A549 (cell line): ENCODE results near the gene ICOSLG. TPM values are rescaled to one million over a fixed set of nuclear protein-coding genes. Genes with fewer than 3 reads are reported as not detected.
"Not testable (repeated sequence)": the region's sequence is repeated elsewhere in the genome, so short reads cannot be mapped to it uniquely, and the experiment has no call there.

Experiments used
- ATAC-seq, 2 experiments: fragments of 200-7000 bp in 1 of 2; fragments of >200 bp in 1 of 2; cut with Nextera tagmentation in 1 of 2; cut with Tn5 transposase in 1 of 2; 3 replicates each; pipeline versions ENCODE4 v1.8.0 to v1.9.1; 2018 to 2020; ENCODE audit warnings: mild to moderate bottlenecking in 1 of 2, moderate library complexity in 1 of 2
- CTCF ChIA-PET: fragments of 300-600 bp; sonication (Branson Sonifier 250); formaldehyde crosslinking; extraction: SDS; loops from one replicate; lab custom pipeline; 2021; ENCODE audit warnings: antibody characterized with exemption, inconsistent platforms; lab: Yijun Ruan, JAX
- POLR2A ChIA-PET: fragments of 350-600 bp; formaldehyde crosslinking; extraction: SDS; loops from one replicate; lab custom pipeline; 2021; ENCODE audit warnings: antibody characterized with exemption, inconsistent platforms; lab: Yijun Ruan, JAX
- DNase-seq, 2 experiments: peaks; one replicate each; pipeline versions ENCODE4 v3.0.0 to v3.0.0-alpha.2; 2011 to 2016; ENCODE audit warnings: low read depth in 1 of 2, low spot score in 1 of 2
- FAIRE-seq: peaks from 2 replicates; lab custom pipeline; 2011; peaks lifted over from hg19 to GRCh38; lab: Jason Lieb, UNC
- H3K27ac ChIP-seq, 2 experiments: fragments of >200 bp; sonication (Bioruptor Twin); formaldehyde crosslinking; 3 replicates each; pipeline ENCODE4 v1.5.1; 2016 to 2017
- H3K4me1 ChIP-seq: fragments of >200 bp; sonication (Bioruptor Twin); formaldehyde crosslinking; 3 replicates; pipeline ENCODE4 v1.6.1; 2016
- H3K4me2 ChIP-seq: fragments of >200 bp; sonication (Bioruptor Twin); formaldehyde crosslinking; 3 replicates; pipeline ENCODE4 v1.6.1; 2016
- H3K4me3 ChIP-seq: fragments of >200 bp; sonication (Bioruptor Twin); formaldehyde crosslinking; 3 replicates; pipeline ENCODE4 v1.5.1; 2016
- H3K9me3 ChIP-seq: fragments of >200 bp; sonication (Bioruptor Twin); formaldehyde crosslinking; 3 replicates; pipeline ENCODE4 v1.6.1; 2016
- CBX8 ChIP-seq: fragments of 200-600 bp; sonication (generic); IDR thresholded peaks from 2 replicates; pipeline ENCODE4 v1.6.1; 2016
- EHMT2 ChIP-seq: fragments of 200-600 bp; sonication (generic); IDR thresholded peaks from 2 replicates; pipeline ENCODE4 v1.6.1; 2016; ENCODE audit warnings: antibody characterized with exemption, low read depth, mild to moderate bottlenecking, moderate library complexity
- FOSB ChIP-seq: fragments of 250-450 bp; sonication (Bioruptor Pico); IDR thresholded peaks from 2 replicates; pipeline ENCODE4 v1.5.0; 2020; ENCODE audit warnings: mild to moderate bottlenecking, moderate library complexity
- GATA3 ChIP-seq: IDR thresholded peaks from 2 replicates; pipeline ENCODE4 v1.6.1; 2012; ENCODE audit warnings: borderline replicate concordance
- HOXA7 ChIP-seq: fragments of 250-450 bp; sonication (Bioruptor Pico); IDR thresholded peaks from 2 replicates; pipeline ENCODE4 v1.5.0; 2020; ENCODE audit warnings: mild to moderate bottlenecking, moderate library complexity
- HOXB5 ChIP-seq: fragments of 250-450 bp; sonication (Bioruptor Pico); IDR thresholded peaks from 2 replicates; pipeline ENCODE4 v1.5.0; 2020; ENCODE audit warnings: mild to moderate bottlenecking, moderate library complexity
- KDM5A ChIP-seq: fragments of 200-600 bp; sonication (generic); IDR thresholded peaks from 2 replicates; pipeline ENCODE4 v1.6.1; 2016; ENCODE audit warnings: antibody characterized with exemption, mild to moderate bottlenecking
- MYC ChIP-seq: IDR thresholded peaks from 2 replicates; pipeline ENCODE4 v1.6.1; 2012; ENCODE audit warnings: mild to moderate bottlenecking, inconsistent platforms, low read length, improper control_type of control experiment, borderline replicate concordance
- RAD21 ChIP-seq, 2 experiments: fragments of >200 bp in 1 of 2; sonication (Bioruptor Twin) in 1 of 2; formaldehyde crosslinking in 1 of 2; IDR thresholded peaks in 1 of 2; conservative IDR thresholded peaks in 1 of 2; 2 replicates in 1 of 2; 3 replicates in 1 of 2; pipeline ENCODE4 v1.6.1; 2012 to 2018; ENCODE audit warnings: inconsistent platforms in 1 of 2
- RCOR1 ChIP-seq: fragments of 150-350 bp; IDR thresholded peaks from 2 replicates; pipeline ENCODE4 v1.6.1; 2014; ENCODE audit warnings: antibody characterized with exemption, low read length, low read depth
- SMC3 ChIP-seq: fragments of >200 bp; sonication (Bioruptor Twin); formaldehyde crosslinking; IDR thresholded peaks from 3 replicates; pipeline ENCODE4 v1.6.1; 2018; ENCODE audit warnings: inconsistent platforms
- TFCP2L1 ChIP-seq: fragments of 250-450 bp; sonication (Bioruptor Pico); IDR thresholded peaks from 2 replicates; pipeline ENCODE4 v1.5.0; 2021; ENCODE audit warnings: mild to moderate bottlenecking
- TP53 ChIP-seq: fragments of 250-450 bp; sonication (Bioruptor Pico); IDR thresholded peaks from 2 replicates; pipeline ENCODE4 v1.5.0; 2021; ENCODE audit warnings: mild to moderate bottlenecking, moderate library complexity
- ZSCAN20 ChIP-seq: fragments of 250-450 bp; sonication (Bioruptor Pico); IDR thresholded peaks from 2 replicates; pipeline ENCODE4 v1.8.0; 2022; ENCODE audit warnings: mild to moderate bottlenecking, moderate library complexity
- WGBS: methylation state at CpG from one replicate; pipeline ENCODE4 v1.1.6; 2017; ENCODE audit errors: missing lambda C conversion rate; 5-methylcytosine and 5-hydroxymethylcytosine counted together
- polyA plus RNA-seq, 4 experiments: library from polyadenylated mRNA; depleted of rRNA in 3 of 4; stranded (reverse); fragments of >200 nt; fragmentation: RNase III in 1 of 4; extraction: RNeasy Plus Mini Kit Qiagen cat#74134 plus additional on column Dnase treatment in 1 of 4; gene quantifications; 2 replicates in 3 of 4; 3 replicates in 1 of 4; pipeline ENCODE4 v1.2.3, GENCODE V29; 2011 to 2017
- TF ChIP-seq, protein P1 (sequence below): fragments of >200 bp; sonication (Bioruptor Twin); formaldehyde crosslinking; IDR thresholded peaks from 2 replicates; pipeline ENCODE4 v1.6.1; 2016
- TF ChIP-seq, protein P2 (sequence below): fragments of 200-600 bp; sonication (generic); IDR thresholded peaks from 2 replicates; pipeline ENCODE4 v1.6.1; 2016; ENCODE audit warnings: antibody characterized with exemption, mild to moderate bottlenecking, moderate library complexity
- TF ChIP-seq, protein P3 (sequence below): fragments of 150-350 bp; IDR thresholded peaks from 2 replicates; pipeline ENCODE4 v1.6.1; 2014; ENCODE audit warnings: low read depth, mild to moderate bottlenecking, low read length
- TF ChIP-seq, protein P4 (sequence below): fragments of 250-450 bp; sonication (Bioruptor Pico); IDR thresholded peaks from 2 replicates; pipeline ENCODE4 v1.5.0; 2020; ENCODE audit warnings: low read depth, mild to moderate bottlenecking, moderate library complexity
- TF ChIP-seq, protein P5 (sequence below): fragments of 450-650 bp; IDR thresholded peaks from 2 replicates; pipeline ENCODE4 v1.6.1; 2014; ENCODE audit warnings: antibody characterized with exemption

The ICOSLG gene
- polyA plus RNA-seq, 2 of the 4 experiments (the other 2 are of a cell fraction), result 0.32 to 0.79 TPM

DNA sequence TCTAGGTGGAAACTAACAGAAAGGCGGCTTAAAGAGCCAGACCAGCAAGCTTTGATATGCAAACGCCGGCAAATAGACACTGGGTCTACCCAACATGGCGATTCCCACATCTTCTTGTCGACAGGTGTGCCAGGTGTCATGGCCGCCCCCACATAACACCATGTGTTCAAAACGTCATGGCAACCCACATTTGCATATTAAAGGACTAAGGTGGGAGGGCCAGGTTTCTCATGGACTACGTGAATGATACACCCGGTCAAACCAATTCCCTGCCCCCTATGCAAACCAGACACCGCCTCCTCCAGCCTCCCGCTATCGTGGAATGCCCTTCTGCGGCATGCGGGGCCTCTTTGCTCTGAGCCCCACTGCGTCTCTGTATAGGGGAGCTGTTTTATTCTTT lies 41.3 kb downstream of the ICOSLG start:
- Histone ChIP-seq H3K27ac (no peak overlapping the region), H3K4me3 (no peak overlapping the region), H3K4me1 (no peaks in the 10 kb centered on the region), H3K4me2 (no peak overlapping the region), H3K9me3 (no peaks in the 10 kb centered on the region)
- DNase-seq (no peak), ATAC-seq (no peak), FAIRE-seq (no peak)
- CTCF ChIA-PET, result no interaction called here
- WGBS, result 58% methylated on average over 15 of the region's 15 CpGs
- TF ChIP-seq FOSB (CRISPR knock-in tag), result no peak
- no peak for TF ChIP-seq EHMT2
- no peak for TF ChIP-seq HOXA7 (CRISPR knock-in tag)
- TF ChIP-seq RCOR1, result no peak
- TF ChIP-seq, protein P1, sequence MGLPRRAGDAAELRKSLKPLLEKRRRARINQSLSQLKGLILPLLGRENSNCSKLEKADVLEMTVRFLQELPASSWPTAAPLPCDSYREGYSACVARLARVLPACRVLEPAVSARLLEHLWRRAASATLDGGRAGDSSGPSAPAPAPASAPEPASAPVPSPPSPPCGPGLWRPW, result no peak
- TF ChIP-seq ZSCAN20 (CRISPR knock-in tag), result no peak
- TF ChIP-seq KDM5A, result no peak
- TF ChIP-seq HOXB5 (CRISPR knock-in tag), result no peak
- TF ChIP-seq, protein P2, sequence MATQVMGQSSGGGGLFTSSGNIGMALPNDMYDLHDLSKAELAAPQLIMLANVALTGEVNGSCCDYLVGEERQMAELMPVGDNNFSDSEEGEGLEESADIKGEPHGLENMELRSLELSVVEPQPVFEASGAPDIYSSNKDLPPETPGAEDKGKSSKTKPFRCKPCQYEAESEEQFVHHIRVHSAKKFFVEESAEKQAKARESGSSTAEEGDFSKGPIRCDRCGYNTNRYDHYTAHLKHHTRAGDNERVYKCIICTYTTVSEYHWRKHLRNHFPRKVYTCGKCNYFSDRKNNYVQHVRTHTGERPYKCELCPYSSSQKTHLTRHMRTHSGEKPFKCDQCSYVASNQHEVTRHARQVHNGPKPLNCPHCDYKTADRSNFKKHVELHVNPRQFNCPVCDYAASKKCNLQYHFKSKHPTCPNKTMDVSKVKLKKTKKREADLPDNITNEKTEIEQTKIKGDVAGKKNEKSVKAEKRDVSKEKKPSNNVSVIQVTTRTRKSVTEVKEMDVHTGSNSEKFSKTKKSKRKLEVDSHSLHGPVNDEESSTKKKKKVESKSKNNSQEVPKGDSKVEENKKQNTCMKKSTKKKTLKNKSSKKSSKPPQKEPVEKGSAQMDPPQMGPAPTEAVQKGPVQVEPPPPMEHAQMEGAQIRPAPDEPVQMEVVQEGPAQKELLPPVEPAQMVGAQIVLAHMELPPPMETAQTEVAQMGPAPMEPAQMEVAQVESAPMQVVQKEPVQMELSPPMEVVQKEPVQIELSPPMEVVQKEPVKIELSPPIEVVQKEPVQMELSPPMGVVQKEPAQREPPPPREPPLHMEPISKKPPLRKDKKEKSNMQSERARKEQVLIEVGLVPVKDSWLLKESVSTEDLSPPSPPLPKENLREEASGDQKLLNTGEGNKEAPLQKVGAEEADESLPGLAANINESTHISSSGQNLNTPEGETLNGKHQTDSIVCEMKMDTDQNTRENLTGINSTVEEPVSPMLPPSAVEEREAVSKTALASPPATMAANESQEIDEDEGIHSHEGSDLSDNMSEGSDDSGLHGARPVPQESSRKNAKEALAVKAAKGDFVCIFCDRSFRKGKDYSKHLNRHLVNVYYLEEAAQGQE, result no peak
- no peak for TF ChIP-seq GATA3
- TF ChIP-seq, protein P3, sequence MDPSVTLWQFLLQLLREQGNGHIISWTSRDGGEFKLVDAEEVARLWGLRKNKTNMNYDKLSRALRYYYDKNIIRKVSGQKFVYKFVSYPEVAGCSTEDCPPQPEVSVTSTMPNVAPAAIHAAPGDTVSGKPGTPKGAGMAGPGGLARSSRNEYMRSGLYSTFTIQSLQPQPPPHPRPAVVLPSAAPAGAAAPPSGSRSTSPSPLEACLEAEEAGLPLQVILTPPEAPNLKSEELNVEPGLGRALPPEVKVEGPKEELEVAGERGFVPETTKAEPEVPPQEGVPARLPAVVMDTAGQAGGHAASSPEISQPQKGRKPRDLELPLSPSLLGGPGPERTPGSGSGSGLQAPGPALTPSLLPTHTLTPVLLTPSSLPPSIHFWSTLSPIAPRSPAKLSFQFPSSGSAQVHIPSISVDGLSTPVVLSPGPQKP, result no peak
- TF ChIP-seq, protein P4, sequence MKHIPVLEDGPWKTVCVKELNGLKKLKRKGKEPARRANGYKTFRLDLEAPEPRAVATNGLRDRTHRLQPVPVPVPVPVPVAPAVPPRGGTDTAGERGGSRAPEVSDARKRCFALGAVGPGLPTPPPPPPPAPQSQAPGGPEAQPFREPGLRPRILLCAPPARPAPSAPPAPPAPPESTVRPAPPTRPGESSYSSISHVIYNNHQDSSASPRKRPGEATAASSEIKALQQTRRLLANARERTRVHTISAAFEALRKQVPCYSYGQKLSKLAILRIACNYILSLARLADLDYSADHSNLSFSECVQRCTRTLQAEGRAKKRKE (CRISPR knock-in tag), result no peak
- TF ChIP-seq, protein P5, sequence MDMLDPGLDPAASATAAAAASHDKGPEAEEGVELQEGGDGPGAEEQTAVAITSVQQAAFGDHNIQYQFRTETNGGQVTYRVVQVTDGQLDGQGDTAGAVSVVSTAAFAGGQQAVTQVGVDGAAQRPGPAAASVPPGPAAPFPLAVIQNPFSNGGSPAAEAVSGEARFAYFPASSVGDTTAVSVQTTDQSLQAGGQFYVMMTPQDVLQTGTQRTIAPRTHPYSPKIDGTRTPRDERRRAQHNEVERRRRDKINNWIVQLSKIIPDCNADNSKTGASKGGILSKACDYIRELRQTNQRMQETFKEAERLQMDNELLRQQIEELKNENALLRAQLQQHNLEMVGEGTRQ, result no peak
- no peak for TF ChIP-seq MYC
- no peak for TF ChIP-seq TFCP2L1 (CRISPR knock-in tag)
- no peak for TF ChIP-seq TP53 (CRISPR knock-in tag)
- TF ChIP-seq SMC3, result no peak
- no peak for TF ChIP-seq RAD21 (conservative IDR thresholded peaks at IDR 0.05 in 1 of 2, IDR thresholded peaks at IDR 0.05 in 1 of 2)
- TF ChIP-seq CBX8, result no peak
- POLR2A ChIA-PET, result no interaction called here

DNA sequence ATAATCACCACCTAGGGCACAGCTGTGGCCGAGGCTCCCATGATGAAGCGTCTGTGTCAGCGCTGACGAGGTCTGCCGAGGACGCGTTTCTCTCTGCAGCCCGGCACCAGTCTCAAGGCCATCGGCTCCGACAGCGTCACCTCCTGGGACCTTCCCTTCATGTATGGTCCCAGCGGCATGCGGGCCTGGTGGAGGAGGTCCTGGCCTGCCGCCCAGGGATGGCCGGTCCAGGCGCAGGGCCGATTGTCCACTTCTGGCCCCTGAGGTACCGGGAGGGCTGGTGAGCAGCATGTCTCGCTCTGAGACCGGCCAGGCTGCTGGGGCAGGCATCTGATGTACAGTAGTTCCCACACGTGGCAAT lies 43.6 kb downstream of the ICOSLG start:
- POLR2A ChIA-PET, H3K4me3 ChIP-seq, H3K9me3 ChIP-seq, ATAC-seq, FAIRE-seq, DNase-seq, H3K4me1 ChIP-seq, H3K4me2 ChIP-seq, H3K27ac ChIP-seq, CTCF ChIA-PET: not testable (repeated sequence)
- WGBS, result no CpG with 5 or more reads among the region's 21 CpGs

DNA sequence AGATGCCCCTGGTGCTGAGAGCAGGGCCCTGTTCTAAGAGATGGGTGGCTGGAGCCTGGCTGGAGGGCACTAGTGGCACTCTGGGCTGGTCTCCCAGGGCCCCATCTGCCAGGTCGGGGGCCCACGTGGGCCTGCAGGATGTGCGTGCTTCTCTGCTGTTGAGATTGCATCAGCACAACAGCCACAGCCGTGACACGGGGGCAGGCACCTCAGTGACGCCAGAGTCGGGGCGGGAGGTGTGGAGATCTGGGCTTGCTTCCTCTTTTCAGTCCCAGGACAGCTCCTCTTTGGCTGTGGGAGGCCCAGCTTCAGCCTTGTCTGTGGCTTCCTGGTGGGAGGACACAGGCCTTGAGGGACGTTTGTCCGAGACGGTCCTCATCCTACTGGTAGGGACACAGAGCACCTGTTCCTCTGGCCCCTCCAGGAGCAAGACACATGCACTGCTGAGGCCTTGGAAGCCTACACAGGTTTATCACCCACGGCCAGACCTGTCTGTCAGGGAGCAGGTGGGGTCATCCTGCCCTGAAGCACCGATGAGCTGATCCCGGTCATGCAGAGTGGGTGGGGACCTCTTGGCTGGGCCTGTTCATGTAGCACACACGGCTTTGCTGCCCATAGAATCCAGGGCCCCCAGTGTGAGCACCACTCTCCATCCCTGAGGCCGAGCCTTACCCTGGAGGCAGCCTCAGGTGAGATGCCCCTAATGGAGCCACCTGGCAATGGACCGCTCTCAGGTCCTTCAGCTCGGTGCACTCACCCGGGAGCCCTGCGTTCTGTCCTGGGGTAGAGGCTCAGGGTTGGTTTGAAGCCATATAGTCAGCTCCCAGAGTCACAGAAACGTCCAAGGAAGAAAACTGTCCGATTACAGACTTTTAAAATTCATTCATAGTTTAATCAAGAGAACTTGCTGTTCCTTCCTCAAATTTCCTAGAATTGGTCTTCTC lies 44.3 kb downstream of the ICOSLG start:
- H3K9me3 ChIP-seq, FAIRE-seq, ATAC-seq, H3K4me2 ChIP-seq, DNase-seq, CTCF ChIA-PET, POLR2A ChIA-PET, H3K4me3 ChIP-seq, H3K27ac ChIP-seq, H3K4me1 ChIP-seq: not testable (repeated sequence)
- WGBS, result no CpG with 5 or more reads among the region's 22 CpGs

DNA sequence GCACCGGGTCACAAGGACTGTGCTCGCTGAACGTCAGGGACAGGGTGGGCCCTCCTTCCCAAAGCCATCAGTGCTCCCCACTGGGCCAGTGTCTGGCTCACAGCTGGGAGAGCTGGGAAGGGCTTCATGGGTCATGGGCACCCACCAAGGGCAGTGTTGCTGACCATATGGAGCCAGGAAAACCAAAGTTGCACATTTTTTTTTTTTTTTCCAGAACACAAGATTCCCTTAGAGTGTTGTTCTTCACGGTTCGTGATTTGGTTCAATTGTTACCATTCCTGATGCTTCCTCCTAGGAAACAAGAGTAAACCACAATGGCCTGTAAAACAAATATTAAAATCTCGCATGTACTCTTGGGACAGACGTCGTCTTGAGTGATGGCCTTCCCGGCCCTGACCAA lies 45.9 kb downstream of the ICOSLG start:
- H3K9me3 ChIP-seq, H3K4me2 ChIP-seq, H3K4me3 ChIP-seq, H3K27ac ChIP-seq, CTCF ChIA-PET, POLR2A ChIA-PET, H3K4me1 ChIP-seq, ATAC-seq, FAIRE-seq, DNase-seq: not testable (repeated sequence)
- WGBS, result no CpG with 5 or more reads among the region's 9 CpGs

DNA sequence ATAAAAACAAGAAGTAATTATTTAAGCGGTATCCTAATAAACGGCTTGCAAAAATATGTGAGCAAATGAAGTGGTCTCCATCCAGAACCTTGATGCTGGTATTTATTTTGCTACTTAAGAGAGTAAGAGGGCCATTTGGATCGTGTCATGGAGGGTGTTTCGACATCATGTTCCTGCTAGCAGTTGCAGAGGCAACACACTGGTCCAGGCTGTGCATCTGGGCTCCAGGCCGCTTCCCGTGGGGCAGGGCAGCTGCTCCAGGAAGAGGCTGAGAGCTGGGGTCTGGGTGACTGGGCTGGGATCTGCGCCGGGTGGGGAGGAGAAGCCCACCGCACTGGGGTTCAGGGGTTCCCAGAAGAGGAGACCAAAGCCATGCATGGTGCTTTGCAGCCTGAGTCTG lies 46.3 kb downstream of the ICOSLG start:
- ATAC-seq, FAIRE-seq, CTCF ChIA-PET, H3K4me2 ChIP-seq, DNase-seq, H3K4me1 ChIP-seq, H3K4me3 ChIP-seq, POLR2A ChIA-PET, H3K27ac ChIP-seq, H3K9me3 ChIP-seq: not testable (repeated sequence)
- WGBS, result no CpG with 5 or more reads among the region's 9 CpGs
